Activated B cell treated with CpG ODN at 0.5 μM for 24 hours (primary cell): Measurements from ENCODE around the gene RNU5D-1. TPM values are rescaled to one million over a fixed set of nuclear protein-coding genes. Genes with fewer than 3 reads are reported as not detected.

Source experiments
- ATAC-seq: fragments of 200-7000 bp; cut with Tn5 transposase; one replicate; pipeline ENCODE4 v1.10.0; 2021; ENCODE audit warnings: low read depth, mild to moderate bottlenecking, moderate library complexity
- CTCF ChIA-PET: fragments of 350-600 bp; sonication (Branson Sonifier 250); formaldehyde crosslinking; loops from one replicate; lab custom pipeline; 2021; ENCODE audit warnings: antibody characterized with exemption; lab: Charles Lee
- POLR2A ChIA-PET: fragments of 350-600 bp; sonication (Branson Sonifier 250); formaldehyde crosslinking; loops from one replicate; lab custom pipeline; 2021; ENCODE audit warnings: antibody characterized with exemption; lab: Charles Lee
- DNase-seq: peaks from one replicate; pipeline ENCODE4 v3.0.0; 2022
- H3K27ac Mint-ChIP-seq: one replicate; pipeline ENCODE4 v1.8.0; 2020; ENCODE audit warnings: mixed read lengths
- H3K27me3 Mint-ChIP-seq: one replicate; pipeline ENCODE4 v1.8.0; 2021; ENCODE audit warnings: mixed read lengths
- H3K36me3 Mint-ChIP-seq: one replicate; pipeline ENCODE4 v1.8.0; 2021; ENCODE audit warnings: low read depth, mixed read lengths
- H3K4me1 Mint-ChIP-seq: one replicate; pipeline ENCODE4 v1.8.0; 2021; ENCODE audit warnings: mixed read lengths
- H3K4me3 Mint-ChIP-seq: one replicate; pipeline ENCODE4 v1.8.0; 2020; ENCODE audit warnings: mild to moderate bottlenecking, mixed read lengths
- H3K9me3 Mint-ChIP-seq: one replicate; pipeline ENCODE4 v1.8.0; 2020; ENCODE audit warnings: mixed read lengths
- CTCF ChIP-seq: fragments of 200-600 bp; IDR thresholded peaks from one replicate; pipeline ENCODE4 v1.8.0; 2022; ENCODE audit warnings: antibody characterized with exemption, mild to moderate bottlenecking
- intact Hi-C: fragments of 100-400 bp; cut with micrococcal nuclease; formaldehyde crosslinking; loops from one replicate; pipeline ENCODE4 v1.15.1; 2024
- total RNA-seq: library from RNA; stranded (reverse); gene quantifications from 2 replicates; pipeline ENCODE4 v1.2.3, GENCODE V29; 2022

Gene RNU5D-1
- total RNA-seq, 1 donor from 2014 or later, result not detected

- H3K36me3 Mint-ChIP-seq, result no peaks in the 10 kb centered on the region
- CTCF ChIA-PET, result interaction anchor here (0.7 to 2.7 kb wide), 5 partner anchors 9 to 45 kb away, joined by 3 to 11 read pairs (median 6); partner anchors contain the start of genes ARMH1 and TMEM53
- no peaks in the 10 kb centered on the region for H3K9me3 Mint-ChIP-seq
- intact Hi-C loops, result no loop called here
- peak; percentile 30 for DNase-seq
- peaks cover 52% of the 10 kb centered on the region for H3K4me1 Mint-ChIP-seq
- no peaks in the 10 kb centered on the region for H3K27me3 Mint-ChIP-seq
- POLR2A ChIA-PET, result interaction anchor here (0.5 to 4.4 kb wide), 13 partner anchors 9 to 992 kb away, joined by 3 to 101 read pairs (median 5); partner anchors contain the start of genes ARMH1, PLK3, RNU5D-1 and RPS8
- H3K4me3 Mint-ChIP-seq, result peak overlapping the region; percentile 55
- ATAC-seq, result peak; percentile 70
- no peak for TF ChIP-seq CTCF
- H3K27ac Mint-ChIP-seq, result peak overlapping the region; percentile 84
Observed at GRCh38 chr1:44696789-44697345, 34.1 kb downstream of the RNU5D-1 start.

GRCh38 chr1:44696101-44696500, 34.9 kb downstream of the RNU5D-1 start:
- H3K27ac Mint-ChIP-seq, result no peak overlapping the region
- ATAC-seq, result no peak
- CTCF ChIA-PET, result interaction anchor here (0.9 to 2.7 kb wide), 4 partner anchors 9 to 44 kb away, joined by 3 to 11 read pairs (median 8); partner anchors contain the start of genes ARMH1 and TMEM53
- POLR2A ChIA-PET, result interaction anchor here (0.8 to 4.4 kb wide), 11 partner anchors 10 to 104 kb away, joined by 3 to 101 read pairs (median 5); partner anchors contain the start of genes ARMH1, PLK3, RNU5D-1 and RPS8
- H3K36me3 Mint-ChIP-seq, result no peaks in the 10 kb centered on the region
- intact Hi-C loops, result no loop called here
- H3K27me3 Mint-ChIP-seq, result no peaks in the 10 kb centered on the region
- H3K4me3 Mint-ChIP-seq, result no peak overlapping the region
- peaks cover 52% of the 10 kb centered on the region for H3K4me1 Mint-ChIP-seq
- TF ChIP-seq CTCF, result no peak
- no peak for DNase-seq
- no peaks in the 10 kb centered on the region for H3K9me3 Mint-ChIP-seq

- CTCF ChIA-PET, result interaction anchor here (0.9 to 2.7 kb wide), 3 partner anchors 8 to 43 kb away, joined by 3 to 11 read pairs (median 11); partner anchors contain the start of genes ARMH1 and TMEM53
- Mint-ChIP-seq H3K36me3 (no peaks in the 10 kb centered on the region), H3K9me3 (no peaks in the 10 kb centered on the region), H3K27ac (no peak overlapping the region), H3K4me1 (peaks cover 52% of the 10 kb centered on the region), H3K27me3 (no peaks in the 10 kb centered on the region), H3K4me3 (no peak overlapping the region)
- POLR2A ChIA-PET, result interaction anchor here (0.7 to 4.4 kb wide), 7 partner anchors 7 to 79 kb away, joined by 3 to 101 read pairs (median 7); partner anchors contain the start of genes ARMH1, RNU5D-1, RPS8 and TMEM53
- DNase-seq (no peak), ATAC-seq (no peak)
- TF ChIP-seq CTCF, result no peak
- intact Hi-C loops, result no loop called here
Observed at GRCh38 chr1:44695671-44696070, 35.3 kb downstream of the RNU5D-1 start.

- ChIA-PET CTCF (interaction anchor here (2.7 kb wide), 1 partner anchor 43 kb away, joined by 11 read pairs; no protein-coding TSS in a partner anchor), POLR2A (interaction anchor here (0.6 to 4.4 kb wide), 5 partner anchors 8 to 124 kb away, joined by 4 to 101 read pairs (median 7); partner anchors contain the start of genes ARMH1 and TMEM53)
- Mint-ChIP-seq H3K9me3 (no peaks in the 10 kb centered on the region), H3K27ac (peak overlapping the region; percentile 72), H3K36me3 (no peaks in the 10 kb centered on the region), H3K27me3 (no peaks in the 10 kb centered on the region), H3K4me1 (peaks cover 52% of the 10 kb centered on the region), H3K4me3 (no peak overlapping the region)
- ATAC-seq (peak; percentile 67), DNase-seq (no peak)
- no peak for TF ChIP-seq CTCF
- intact Hi-C loops, result no loop called here
Observed at GRCh38 chr1:44694863-44695478, 36.0 kb downstream of the RNU5D-1 start.

- TF ChIP-seq CTCF, result no peak
- POLR2A ChIA-PET, result no interaction called here
- CTCF ChIA-PET, result no interaction called here
- H3K4me3 Mint-ChIP-seq, result no peak overlapping the region
- H3K27ac Mint-ChIP-seq, result no peak overlapping the region
- no peak for ATAC-seq
- H3K4me1 Mint-ChIP-seq, result peaks cover 51% of the 10 kb centered on the region
- H3K9me3 Mint-ChIP-seq, result no peaks in the 10 kb centered on the region
- no peaks in the 10 kb centered on the region for H3K36me3 Mint-ChIP-seq
- no peaks in the 10 kb centered on the region for H3K27me3 Mint-ChIP-seq
- intact Hi-C loops, result no loop called here
- DNase-seq, result no peak
Observed at GRCh38 chr1:44693900-44694299, 37.1 kb downstream of the RNU5D-1 start.
